Neuronal stem cell (in vitro differentiated cells): ENCODE data around the gene SLC19A1.
A peak's percentile ranks its signal among the peaks of the same experiment; 100 is the strongest.

Experiments
- DNase-seq: peaks from one replicate; pipeline ENCODE4 v3.0.0-alpha.2; 2013; ENCODE audit warnings: low spot score
- H2AFZ ChIP-seq: one replicate; pipeline ENCODE4 v1.6.1; 2013; ENCODE audit warnings: mild to moderate bottlenecking, low read length, inconsistent platforms
- H2AK5ac ChIP-seq: 2 replicates; pipeline ENCODE4 v1.6.1; 2013; ENCODE audit warnings: low read depth, mild to moderate bottlenecking, inconsistent platforms, low read length, moderate library complexity, mixed read lengths
- H2BK120ac ChIP-seq: 2 replicates; pipeline ENCODE4 v1.6.1; 2013; ENCODE audit warnings: low read depth, mild to moderate bottlenecking, inconsistent platforms, low read length, moderate library complexity, mixed read lengths
- H2BK12ac ChIP-seq: one replicate; pipeline ENCODE4 v1.6.1; 2013; ENCODE audit warnings: low read length, inconsistent platforms
- H2BK15ac ChIP-seq: 2 replicates; pipeline ENCODE4 v1.6.1; 2013; ENCODE audit warnings: mild to moderate bottlenecking, low read length, inconsistent platforms, mixed read lengths
- H2BK5ac ChIP-seq: one replicate; pipeline ENCODE4 v1.6.1; 2013; ENCODE audit warnings: inconsistent platforms, mild to moderate bottlenecking, low read length, moderate library complexity
- H3K14ac ChIP-seq: one replicate; pipeline ENCODE4 v1.6.1; 2013; ENCODE audit warnings: low read length, inconsistent platforms
- H3K18ac ChIP-seq: 2 replicates; pipeline ENCODE4 v1.6.1; 2013; ENCODE audit warnings: low read length, inconsistent platforms
- H3K23ac ChIP-seq: 2 replicates; pipeline ENCODE4 v1.6.1; 2013; ENCODE audit warnings: low read depth, mild to moderate bottlenecking, mixed read lengths, low read length, inconsistent platforms; ENCODE audit not compliant: poor library complexity
- H3K27ac ChIP-seq: replicated peaks from 3 replicates; pipeline ENCODE4 v1.5.1; 2013; ENCODE audit warnings: low read length, inconsistent platforms
- H3K27me3 ChIP-seq, 3 experiments: 2 replicates each; pipeline ENCODE4 v1.6.1; 2013; ENCODE audit warnings: low read length in 3 of 3, mild to moderate bottlenecking in 2 of 3, inconsistent platforms in 1 of 3, low read depth in 1 of 3, mixed read lengths in 1 of 3, moderate library complexity in 1 of 3; ENCODE audit not compliant: control insufficient read depth in 3 of 3, insufficient read depth in 3 of 3
- H3K36me3 ChIP-seq, 2 donors: replicated peaks in 1 of 2; 2 replicates each; pipeline ENCODE4 v1.6.1; 2013; ENCODE audit warnings: low read length in 2 of 2; ENCODE audit not compliant: control insufficient read depth in 2 of 2, insufficient read depth in 2 of 2
- H3K4ac ChIP-seq: 2 replicates; pipeline ENCODE4 v1.6.1; 2013; ENCODE audit warnings: inconsistent platforms, mild to moderate bottlenecking, low read length, moderate library complexity
- H3K4me1 ChIP-seq, 2 donors: 1 replicate in 1 of 2; 2 replicates in 1 of 2; pipeline ENCODE4 v1.6.1; 2013; ENCODE audit warnings: low read length in 2 of 2, low read depth in 1 of 2; ENCODE audit not compliant: control insufficient read depth in 2 of 2, insufficient read depth in 1 of 2
- H3K4me2 ChIP-seq: one replicate; pipeline ENCODE4 v1.6.1; 2013; ENCODE audit warnings: mild to moderate bottlenecking, low read length, inconsistent platforms; ENCODE audit not compliant: insufficient read depth, poor library complexity, severe bottlenecking
- H3K4me3 ChIP-seq, 2 donors: 2 replicates each; pipeline ENCODE4 v1.5.1; 2013; ENCODE audit warnings: low read length in 2 of 2, mild to moderate bottlenecking in 2 of 2, inconsistent platforms in 1 of 2, moderate library complexity in 1 of 2
- H3K79me1 ChIP-seq: one replicate; pipeline ENCODE4 v1.6.1; 2013; ENCODE audit warnings: low read depth, mild to moderate bottlenecking, inconsistent platforms, low read length, moderate library complexity
- H3K9ac ChIP-seq: one replicate; pipeline ENCODE4 v1.6.1; 2013; ENCODE audit warnings: mild to moderate bottlenecking, low read depth, low read length, inconsistent platforms; ENCODE audit not compliant: poor library complexity
- H3K9me3 ChIP-seq, 2 donors: replicated peaks in 1 of 2; 2 replicates each; pipeline versions ENCODE3 to v1.6.1; 2013; ENCODE audit warnings: low read length in 2 of 2, mild to moderate bottlenecking in 2 of 2, inconsistent platforms in 1 of 2, low read depth in 1 of 2, mixed read lengths in 1 of 2, moderate library complexity in 1 of 2; ENCODE audit not compliant: control insufficient read depth in 2 of 2, insufficient read depth in 1 of 2
- H4K8ac ChIP-seq: one replicate; pipeline ENCODE4 v1.6.1; 2013; ENCODE audit warnings: low read depth, mild to moderate bottlenecking, inconsistent platforms, low read length, moderate library complexity
- H4K91ac ChIP-seq: one replicate; pipeline ENCODE4 v1.6.1; 2013; ENCODE audit warnings: low read length, low read depth, mild to moderate bottlenecking, inconsistent platforms; ENCODE audit not compliant: poor library complexity
- WGBS, 2 donors: extraction: QIAGEN DNeasy Blood & Tissue Kit; methylation state at CpG; one replicate each; pipeline ENCODE4 v1.1.7; 2013; ENCODE audit warnings: missing lambda C conversion rate in 2 of 2, mixed read lengths in 1 of 2; ENCODE audit not compliant: insufficient read length in 2 of 2, insufficient replicate concordance in 1 of 2; ENCODE audit errors: extremely low coverage in 2 of 2; 5-methylcytosine and 5-hydroxymethylcytosine counted together

SLC19A1 gene

GRCh38 chr21:45496151-45496967 lies 45.9 kb downstream of the SLC19A1 start:
- H2BK15ac ChIP-seq: no peak overlapping the region
- no peak overlapping the region for H3K4ac ChIP-seq
- no peak overlapping the region for H2AFZ ChIP-seq
- H3K4me2 ChIP-seq: no peak overlapping the region
- no CpG with 5 or more reads among the region's 18 CpGs for WGBS, 2 donors
- no peak overlapping the region for H2AK5ac ChIP-seq
- peaks cover 0 to 1% of the 10 kb centered on the region in 2 donors for H3K9me3 ChIP-seq
- peaks cover 2% of the 10 kb centered on the region for H3K79me1 ChIP-seq
- no peak overlapping the region for H2BK5ac ChIP-seq
- H4K91ac ChIP-seq: no peak overlapping the region
- no peak overlapping the region for H3K14ac ChIP-seq
- H4K8ac ChIP-seq: no peak overlapping the region
- no peak overlapping the region for H2BK12ac ChIP-seq
- H2BK120ac ChIP-seq: no peak overlapping the region
- no peak overlapping the region for H3K23ac ChIP-seq
- H3K4me1 ChIP-seq: no peaks in the 10 kb centered on the region
- no peak overlapping the region for H3K9ac ChIP-seq
- peaks cover 0 to 20% of the 10 kb centered on the region in 2 donors for H3K36me3 ChIP-seq
- no peak for DNase-seq
- no peak overlapping the region for H3K27ac ChIP-seq
- H3K4me3 ChIP-seq: no peak overlapping the region
- H3K27me3 ChIP-seq: peaks cover 0 to 6% (median 0%) of the 10 kb centered on the region in 3 experiments
- H3K18ac ChIP-seq: peak overlapping the region; percentile 28

- no CpG with 5 or more reads among the region's 30 CpGs for WGBS, 2 donors
- H3K9ac ChIP-seq: peak overlapping the region; percentile 50
These were observed 47.2 kb downstream of the SLC19A1 start for GRCh38 chr21:45494851-45495680.

GRCh38 chr21:45494135-45494850 lies 47.9 kb downstream of the SLC19A1 start:
- Histone ChIP-seq H3K9me3 (peaks cover 0 to 1% of the 10 kb centered on the region in 2 donors), H3K27me3 (peaks cover 0 to 8% (median 0%) of the 10 kb centered on the region in 3 experiments), H2BK12ac (no peak overlapping the region), H3K79me1 (no peaks in the 10 kb centered on the region), H4K91ac (no peak overlapping the region), H2BK5ac (no peak overlapping the region), H3K27ac (no peak overlapping the region), H4K8ac (no peak overlapping the region), H3K14ac (no peak overlapping the region), H3K4ac (no peak overlapping the region), H3K36me3 (peaks cover 0 to 18% of the 10 kb centered on the region in 2 donors), H3K18ac (peak overlapping the region; percentile 5), H3K4me3 (no peak overlapping the region), H2AK5ac (no peak overlapping the region), H3K9ac (no peak overlapping the region), H2AFZ (no peak overlapping the region), H3K4me1 (peaks cover 3% of the 10 kb centered on the region in 2 donors), H3K23ac (peak overlapping the region; percentile 43), H3K4me2 (no peak overlapping the region), H2BK120ac (peak overlapping the region; percentile 91), H2BK15ac (no peak overlapping the region)
- WGBS, 2 donors: no CpG with 5 or more reads among the region's 27 CpGs
- no peak for DNase-seq

More at GRCh38 chr21:45494851-45495680, 47.2 kb downstream of the SLC19A1 start:
- H3K27ac ChIP-seq: no peak overlapping the region
- no peaks in the 10 kb centered on the region for H3K79me1 ChIP-seq
- no peak for DNase-seq
- no peak overlapping the region for H2BK15ac ChIP-seq
- H2AFZ ChIP-seq: no peak overlapping the region
- H3K18ac ChIP-seq: no peak overlapping the region
- no peaks in the 10 kb centered on the region for H3K4me1 ChIP-seq
- H2BK120ac ChIP-seq: peak overlapping the region; percentile 91
- H4K91ac ChIP-seq: no peak overlapping the region
- peaks cover 0 to 6% (median 0%) of the 10 kb centered on the region in 3 experiments for H3K27me3 ChIP-seq
- peak overlapping the region; percentile 37 for H2AK5ac ChIP-seq
- H3K23ac ChIP-seq: peak overlapping the region; percentile 58
- H3K4me3 ChIP-seq: peak overlapping the region in 1 of 2 donors; percentile 12
- H3K4me2 ChIP-seq: no peak overlapping the region
- no peak overlapping the region for H3K14ac ChIP-seq
- peak overlapping the region; percentile 17 for H4K8ac ChIP-seq
- H3K4ac ChIP-seq: no peak overlapping the region
- H3K9me3 ChIP-seq: peaks cover 0 to 1% of the 10 kb centered on the region in 2 donors
- no peak overlapping the region for H2BK5ac ChIP-seq
- peaks cover 0 to 20% of the 10 kb centered on the region in 2 donors for H3K36me3 ChIP-seq
- no peak overlapping the region for H2BK12ac ChIP-seq
